CD4-positive, alpha-beta memory T cell (primary cell): ENCODE results near the gene DTWD2. TPM values are rescaled to one million over a fixed set of nuclear protein-coding genes. Genes with fewer than 3 reads are reported as not detected.
A peak's percentile ranks its signal among the peaks of the same experiment; 100 is the strongest.

Experiments
- CTCF ChIA-PET: fragments of 350-600 bp; sonication (Branson Sonifier 250); formaldehyde crosslinking; loops from one replicate; lab custom pipeline; 2021; ENCODE audit warnings: inconsistent platforms; ENCODE audit not compliant: partially characterized antibody; lab: Charles Lee
- POLR2A ChIA-PET: fragments of 350-600 bp; sonication (Branson Sonifier 250); formaldehyde crosslinking; loops from one replicate; lab custom pipeline; 2021; ENCODE audit not compliant: partially characterized antibody; lab: Charles Lee
- DNase-seq, 5 donors: peaks; one replicate each; pipeline versions ENCODE4 v3.0.0 to v3.0.0-alpha.2; 2020 to 2022; ENCODE audit warnings: mixed read lengths in 1 of 5
- H3K27ac ChIP-seq: one replicate; pipeline ENCODE4 v1.7.0; 2013; ENCODE audit warnings: low read depth, low read length
- H3K27me3 ChIP-seq: 2 replicates; pipeline ENCODE4 v1.7.0; 2013; ENCODE audit warnings: mild to moderate bottlenecking, low read length, moderate library complexity; ENCODE audit not compliant: insufficient read depth
- H3K36me3 ChIP-seq: 2 replicates; pipeline ENCODE4 v1.7.0; 2013; ENCODE audit warnings: mild to moderate bottlenecking, low read length, moderate library complexity; ENCODE audit not compliant: insufficient read depth
- H3K4me1 ChIP-seq: 2 replicates; pipeline ENCODE4 v1.7.0; 2013; ENCODE audit warnings: mild to moderate bottlenecking, low read length, moderate library complexity; ENCODE audit not compliant: insufficient read depth
- H3K4me3 ChIP-seq, 2 donors: one replicate each; pipeline ENCODE4 v1.7.0; 2013; ENCODE audit warnings: low read length in 2 of 2, mild to moderate bottlenecking in 1 of 2
- H3K9me3 ChIP-seq, 2 donors: one replicate each; pipeline ENCODE4 v1.7.0; 2013; ENCODE audit warnings: low read length in 2 of 2, control low read depth in 1 of 2; ENCODE audit not compliant: control insufficient read depth in 1 of 2
- H3K27ac Mint-ChIP-seq, 7 donors: one replicate each; pipeline ENCODE4 v1.8.0; 2020 to 2021; ENCODE audit warnings: mixed read lengths in 7 of 7, mild to moderate bottlenecking in 6 of 7, inconsistent platforms in 3 of 7, moderate library complexity in 3 of 7
- H3K27me3 Mint-ChIP-seq, 2 donors: one replicate each; pipeline ENCODE4 v1.8.0; 2020 to 2021; ENCODE audit warnings: mixed read lengths in 2 of 2
- H3K36me3 Mint-ChIP-seq, 2 donors: one replicate each; pipeline ENCODE4 v1.8.0; 2020 to 2021; ENCODE audit warnings: mixed read lengths in 2 of 2, inconsistent platforms in 1 of 2, mild to moderate bottlenecking in 1 of 2
- H3K4me1 Mint-ChIP-seq, 4 donors: one replicate each; pipeline ENCODE4 v1.8.0; 2020 to 2021; ENCODE audit warnings: mixed read lengths in 4 of 4, mild to moderate bottlenecking in 1 of 4
- H3K4me3 Mint-ChIP-seq, 8 donors: one replicate each; pipeline ENCODE4 v1.8.0; 2020 to 2021; ENCODE audit warnings: mixed read lengths in 8 of 8, mild to moderate bottlenecking in 7 of 8, moderate library complexity in 6 of 8, inconsistent platforms in 3 of 8
- H3K9me3 Mint-ChIP-seq, 8 donors: one replicate each; pipeline ENCODE4 v1.8.0; 2020 to 2021; ENCODE audit warnings: mixed read lengths in 8 of 8, mild to moderate bottlenecking in 5 of 8, inconsistent platforms in 3 of 8, moderate library complexity in 1 of 8
- intact Hi-C: fragments of 100-400 bp; cut with micrococcal nuclease; formaldehyde crosslinking; loops from one replicate; pipeline ENCODE4 v1.15.1; 2023
- polyA plus RNA-seq, 2 donors: library from polyadenylated mRNA; unstranded; fragments of 300-500 nt; fragmentation: Illumina TruSeq; gene quantifications; one replicate each; pipeline ENCODE4 v1.2.3, GENCODE V29; 2021
- total RNA-seq, 2 experiments: library from RNA; stranded (reverse); gene quantifications; one replicate each; pipeline ENCODE4 v1.2.3, GENCODE V29; 2021

DTWD2 gene
- total and polyA plus RNA-seq, 4 experiments from 2014 or later, result 2.0 to 3.5 (median 3.3) TPM

DNA sequence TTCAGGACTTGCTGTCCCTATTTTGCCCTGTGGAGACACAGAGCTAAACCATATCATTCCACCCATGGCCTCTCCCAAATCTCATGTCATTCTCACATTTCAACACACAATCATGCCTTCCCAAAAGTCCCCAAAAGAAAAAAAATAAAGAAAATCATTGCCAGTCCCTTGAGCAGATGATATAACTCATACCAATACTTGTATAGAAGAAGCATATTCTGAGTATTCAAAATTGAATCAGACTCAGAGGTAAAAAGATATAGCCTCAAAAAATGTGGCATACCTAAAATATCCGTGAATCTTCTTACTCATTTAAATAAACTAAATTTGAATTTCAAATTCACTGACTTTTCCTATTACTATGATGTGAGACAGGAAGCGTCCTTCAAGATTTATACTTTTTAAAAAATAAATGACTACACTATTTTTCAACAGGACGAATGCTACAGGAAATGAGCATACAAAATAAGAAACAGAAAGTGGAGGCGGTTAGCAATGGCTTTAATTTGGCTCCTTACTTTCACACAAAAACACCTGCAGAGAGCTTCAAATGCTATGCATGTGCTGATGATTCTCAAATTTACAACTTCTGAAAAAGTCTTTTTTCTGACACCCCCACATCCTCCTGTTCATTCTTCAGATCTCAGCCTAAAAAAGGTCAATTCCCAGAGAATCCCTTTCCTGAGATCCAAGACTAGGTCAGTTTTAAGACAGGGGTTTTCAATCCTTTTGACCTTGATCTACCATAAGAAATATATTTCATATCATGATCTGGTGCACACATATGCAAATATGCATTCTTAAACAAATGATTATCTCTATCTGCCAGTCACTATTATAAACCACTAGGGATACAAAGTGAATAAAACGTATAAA, 42.9 kb upstream of the DTWD2 start:
- H3K36me3 ChIP-seq, result no peaks in the 10 kb centered on the region
- ChIA-PET POLR2A (interaction anchor here (0.6 to 1.1 kb wide), 2 partner anchors 39 to 274 kb away, joined by 3 read pairs; partner anchors contain the start of gene DMXL1), CTCF (interaction anchor here (1.3 to 1.5 kb wide), 4 partner anchors 9 to 404 kb away, joined by 3 to 6 read pairs (median 6); no protein-coding TSS in a partner anchor)
- Mint-ChIP-seq H3K36me3 (no peaks in the 10 kb centered on the region), H3K27ac (peak overlapping the region; percentile 8 to 83 (median 54)), H3K4me3 (peak overlapping the region in 6 of 8 donors; percentile 8 to 71 (median 36)), H3K4me1 (peaks cover 12 to 16% (median 14%) of the 10 kb centered on the region in 4 donors), H3K9me3 (no peaks in the 10 kb centered on the region), H3K27me3 (no peaks in the 10 kb centered on the region)
- no peak overlapping the region for H3K27ac ChIP-seq
- H3K27me3 ChIP-seq, result no peaks in the 10 kb centered on the region
- DNase-seq, result peak in 2 of 5 donors; percentile 6 to 7
- H3K4me3 ChIP-seq, result no peak overlapping the region
- intact Hi-C loops, result no loop called here
- no peaks in the 10 kb centered on the region for H3K9me3 ChIP-seq
- H3K4me1 ChIP-seq, result peaks cover 15% of the 10 kb centered on the region

DNA sequence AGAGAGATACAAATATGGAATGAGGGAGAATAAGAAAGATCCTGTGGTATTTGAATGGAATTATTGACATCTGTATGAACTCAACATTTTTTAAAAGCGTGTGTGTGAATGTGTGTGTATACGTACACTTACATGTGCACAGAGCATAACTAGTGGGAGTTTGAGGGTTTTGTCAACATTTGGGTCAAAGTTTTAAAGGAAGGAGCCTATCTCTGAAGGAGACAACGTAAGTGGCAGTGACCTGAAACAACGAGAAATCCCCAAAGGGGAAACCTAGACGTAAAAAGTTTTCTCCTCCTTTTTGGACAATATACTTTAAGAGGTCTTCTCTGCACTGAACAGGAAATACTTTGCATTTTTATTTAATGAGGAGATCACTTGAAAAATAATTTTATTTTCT, 40.2 kb upstream of the DTWD2 start:
- H3K4me3 ChIP-seq, result no peak overlapping the region
- no peak for DNase-seq
- no peaks in the 10 kb centered on the region for H3K27me3 ChIP-seq
- intact Hi-C loops, result loop anchor here (10.0 kb wide), 1 partner anchor 226 kb away; no protein-coding TSS in a partner anchor
- H3K27me3 Mint-ChIP-seq, result no peaks in the 10 kb centered on the region
- no peaks in the 10 kb centered on the region for H3K36me3 Mint-ChIP-seq
- no peaks in the 10 kb centered on the region for H3K36me3 ChIP-seq
- no peaks in the 10 kb centered on the region for H3K9me3 ChIP-seq
- no peak overlapping the region for H3K27ac Mint-ChIP-seq
- ChIA-PET POLR2A (no interaction called here), CTCF (no interaction called here)
- no peak overlapping the region for H3K4me3 Mint-ChIP-seq
- peaks cover 15% of the 10 kb centered on the region for H3K4me1 ChIP-seq
- H3K27ac ChIP-seq, result no peak overlapping the region
- H3K9me3 Mint-ChIP-seq, result peaks cover 0 to 9% (median 0%) of the 10 kb centered on the region in 8 donors
- peaks cover 12 to 16% (median 14%) of the 10 kb centered on the region in 4 donors for H3K4me1 Mint-ChIP-seq

DNA sequence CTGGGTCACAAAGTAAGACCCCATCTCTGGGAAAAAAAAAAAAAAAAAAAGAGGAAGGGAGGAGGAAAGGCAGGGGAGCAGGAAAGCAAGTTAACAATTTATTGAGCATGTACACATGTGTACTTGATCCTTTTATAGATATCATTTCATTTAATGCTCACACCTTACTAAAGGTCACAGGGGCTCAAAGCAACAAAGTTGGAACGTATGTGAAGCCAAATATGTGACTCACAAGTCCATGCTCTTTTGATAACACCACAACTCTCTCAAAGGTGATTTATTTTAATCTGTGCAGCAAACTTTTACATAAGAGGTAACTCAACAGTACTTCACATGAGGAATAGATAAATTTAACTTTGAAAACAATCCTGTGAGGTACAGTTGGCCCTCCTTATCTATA, 34.4 kb upstream of the DTWD2 start:
- H3K9me3 Mint-ChIP-seq, result peaks cover 0 to 9% (median 0%) of the 10 kb centered on the region in 8 donors
- DNase-seq, result no peak
- H3K27me3 ChIP-seq, result no peaks in the 10 kb centered on the region
- no peak overlapping the region for H3K4me3 Mint-ChIP-seq
- no peaks in the 10 kb centered on the region for H3K4me1 Mint-ChIP-seq
- H3K4me1 ChIP-seq, result no peaks in the 10 kb centered on the region
- H3K27me3 Mint-ChIP-seq, result no peaks in the 10 kb centered on the region
- intact Hi-C loops, result loop anchor here (1.0 to 10.0 kb wide), 5 partner anchors 34 to 413 kb away; partner anchors contain the start of gene DTWD2
- no peak overlapping the region for H3K27ac Mint-ChIP-seq
- no peak overlapping the region for H3K4me3 ChIP-seq
- H3K27ac ChIP-seq, result no peak overlapping the region
- ChIA-PET POLR2A (no interaction called here), CTCF (interaction anchor here (1.3 to 3.8 kb wide), 6 partner anchors 8 to 412 kb away, joined by 4 to 53 read pairs (median 8); partner anchors contain the start of gene DTWD2)
- H3K36me3 Mint-ChIP-seq, result no peaks in the 10 kb centered on the region
- H3K36me3 ChIP-seq, result no peaks in the 10 kb centered on the region
- no peaks in the 10 kb centered on the region for H3K9me3 ChIP-seq

DNA sequence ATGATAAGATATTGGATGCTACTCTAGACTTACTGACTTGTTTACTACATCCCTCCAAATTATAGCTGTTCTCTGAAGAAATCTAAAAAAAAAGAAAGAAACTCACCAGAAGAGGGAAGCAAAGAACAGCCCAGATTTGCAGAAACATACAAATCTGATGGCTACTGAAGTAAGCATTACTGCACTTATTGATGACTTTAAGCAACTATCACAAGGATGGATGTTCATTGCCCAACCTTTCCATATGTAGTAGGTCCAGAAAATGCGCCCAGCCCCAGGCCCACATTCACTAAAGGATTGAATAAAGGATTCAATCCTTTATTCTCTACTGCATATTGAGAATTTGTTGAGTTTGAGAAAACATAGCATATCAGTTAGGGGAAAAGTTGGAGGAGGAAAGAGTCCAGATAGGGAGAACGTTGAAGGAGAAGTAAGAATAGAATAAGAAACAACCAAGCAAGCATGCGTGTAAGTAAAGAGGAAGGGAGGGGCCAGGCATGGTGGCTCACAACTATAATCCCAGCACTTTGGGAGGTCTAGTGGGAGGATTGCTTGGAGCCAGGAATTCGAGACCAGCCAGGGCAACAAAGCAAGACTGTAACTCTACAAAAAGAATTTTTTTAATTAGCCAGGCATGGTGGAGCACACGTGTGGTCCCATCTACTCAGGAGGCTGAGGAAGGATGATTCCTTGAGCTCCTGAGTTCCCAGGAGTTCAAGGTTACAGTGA, 33.8 kb upstream of the DTWD2 start:
- peak in 4 of 5 donors; percentile 42 to 47 (median 46) for DNase-seq
- no peaks in the 10 kb centered on the region for H3K36me3 ChIP-seq
- Mint-ChIP-seq H3K4me1 (no peaks in the 10 kb centered on the region), H3K36me3 (no peaks in the 10 kb centered on the region), H3K9me3 (peaks cover 0 to 9% (median 0%) of the 10 kb centered on the region in 8 donors), H3K27me3 (no peaks in the 10 kb centered on the region), H3K27ac (peak overlapping the region in 1 of 7 donors; percentile 65), H3K4me3 (no peak overlapping the region)
- CTCF ChIA-PET, result interaction anchor here (0.6 to 3.8 kb wide), 14 partner anchors 8 to 421 kb away, joined by 3 to 53 read pairs (median 4); partner anchors contain the start of gene DTWD2
- no peak overlapping the region for H3K4me3 ChIP-seq
- POLR2A ChIA-PET, result no interaction called here
- no peaks in the 10 kb centered on the region for H3K9me3 ChIP-seq
- H3K27ac ChIP-seq, result no peak overlapping the region
- no peaks in the 10 kb centered on the region for H3K4me1 ChIP-seq
- H3K27me3 ChIP-seq, result no peaks in the 10 kb centered on the region
- intact Hi-C loops, result loop anchor here (1.0 to 10.0 kb wide), 5 partner anchors 33 to 413 kb away; partner anchors contain the start of gene DTWD2

DNA sequence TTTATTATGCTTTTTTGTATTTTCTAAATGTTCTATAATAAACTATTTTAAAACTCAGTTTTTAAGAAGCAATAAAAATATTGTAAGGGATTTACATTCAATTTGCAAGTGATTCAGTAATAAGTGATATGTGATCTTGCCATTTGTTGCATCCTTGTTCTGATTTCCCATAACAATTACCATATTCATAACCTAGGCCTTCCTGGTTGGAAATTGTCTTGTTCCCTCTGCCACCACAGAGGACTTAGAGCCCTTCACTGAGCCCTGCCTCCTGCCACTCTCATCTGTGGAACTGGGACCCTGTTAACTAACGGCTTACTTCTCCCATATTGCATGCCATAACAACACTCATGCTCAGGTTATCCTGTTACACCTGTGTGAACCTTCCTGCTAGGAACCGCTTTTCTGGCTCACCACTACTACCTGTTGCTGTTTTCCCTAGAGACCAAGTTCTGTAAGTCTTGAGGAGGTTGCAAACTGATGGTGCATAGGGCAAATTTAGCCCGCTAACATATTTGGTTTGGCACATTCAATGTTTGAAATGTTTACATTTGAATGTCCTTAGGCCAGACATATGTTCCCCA, 32.9 kb upstream of the DTWD2 start:
- Mint-ChIP-seq H3K27ac (peak overlapping the region in 1 of 7 donors; percentile 24), H3K36me3 (no peaks in the 10 kb centered on the region), H3K4me3 (no peak overlapping the region), H3K27me3 (no peaks in the 10 kb centered on the region), H3K9me3 (peaks cover 0 to 9% (median 0%) of the 10 kb centered on the region in 8 donors), H3K4me1 (no peaks in the 10 kb centered on the region)
- CTCF ChIA-PET, result interaction anchor here (0.6 to 3.8 kb wide), 16 partner anchors 8 to 422 kb away, joined by 3 to 53 read pairs (median 4); partner anchors contain the start of gene DTWD2
- DNase-seq, result no peak
- POLR2A ChIA-PET, result no interaction called here
- Histone ChIP-seq H3K27ac (no peak overlapping the region), H3K4me3 (no peak overlapping the region), H3K36me3 (no peaks in the 10 kb centered on the region), H3K9me3 (no peaks in the 10 kb centered on the region), H3K27me3 (no peaks in the 10 kb centered on the region), H3K4me1 (no peaks in the 10 kb centered on the region)
- intact Hi-C loops, result loop anchor here (5.0 to 10.0 kb wide), 2 partner anchors 234 to 286 kb away; no protein-coding TSS in a partner anchor

DNA sequence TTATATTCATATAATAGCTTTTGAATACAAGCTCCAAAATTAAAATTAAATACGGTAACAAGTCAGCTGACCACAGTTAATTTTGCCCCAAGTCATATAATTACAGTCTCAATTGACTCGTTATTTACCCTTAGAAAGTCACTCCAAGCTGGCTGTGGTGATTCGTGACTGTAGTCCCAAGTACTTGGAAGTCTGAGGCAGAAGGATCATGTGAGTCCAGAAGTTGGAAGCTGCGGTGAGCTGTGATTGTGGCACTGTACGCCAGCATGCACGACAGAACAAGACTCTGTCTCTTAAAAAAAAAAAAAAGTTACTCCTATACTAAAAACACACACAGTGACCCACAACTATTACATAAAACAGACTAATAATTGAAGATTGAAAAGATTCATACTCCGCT, 31.6 kb upstream of the DTWD2 start:
- H3K27ac ChIP-seq, result no peak overlapping the region
- Mint-ChIP-seq H3K36me3 (no peaks in the 10 kb centered on the region), H3K4me1 (no peaks in the 10 kb centered on the region), H3K4me3 (no peak overlapping the region), H3K27ac (no peak overlapping the region), H3K27me3 (no peaks in the 10 kb centered on the region), H3K9me3 (peaks cover 0 to 6% (median 0%) of the 10 kb centered on the region in 8 donors)
- no peaks in the 10 kb centered on the region for H3K36me3 ChIP-seq
- ChIA-PET CTCF (interaction anchor here (1.1 to 3.8 kb wide), 5 partner anchors 296 to 415 kb away, joined by 3 to 53 read pairs (median 4); no protein-coding TSS in a partner anchor), POLR2A (no interaction called here)
- H3K4me1 ChIP-seq, result no peaks in the 10 kb centered on the region
- DNase-seq, result no peak
- H3K27me3 ChIP-seq, result no peaks in the 10 kb centered on the region
- intact Hi-C loops, result loop anchor here (5.0 to 10.0 kb wide), 2 partner anchors 235 to 287 kb away; no protein-coding TSS in a partner anchor
- no peaks in the 10 kb centered on the region for H3K9me3 ChIP-seq
- no peak overlapping the region for H3K4me3 ChIP-seq
